ENCODE data around the gene SLC22A1. TPM values are rescaled to one million over a fixed set of nuclear protein-coding genes. Genes with fewer than 3 reads are reported as not detected.

The SLC22A1 gene
- total RNA-seq, 3 donors from 2014 or later (not counting 1 experiment from before 2014, with no cell fraction given), result 1.4 to 4.5 (median 3.0) TPM

- Histone ChIP-seq H3K27me3 (ENCODE audit: control insufficient read depth, insufficient read depth, low read length) (no peaks in the 10 kb centered on the region), H3K4me1 (ENCODE audit: control insufficient read depth, insufficient read depth, low read length) (peaks cover 24% of the 10 kb centered on the region), H3K27ac (ENCODE audit: low read length) (peak overlapping the region; percentile 22), H3K36me3 (ENCODE audit: control insufficient read depth, insufficient read depth, low read length) (peaks cover 80% of the 10 kb centered on the region), H3K9me3 (ENCODE audit: control insufficient read depth, insufficient read depth, low read length) (no peaks in the 10 kb centered on the region), H3K4me3 (ENCODE audit: low read length) (no peak overlapping the region)
- Mint-ChIP-seq H3K27ac (peak overlapping the region; percentile 51 to 82), H3K27me3 (ENCODE audit: low read depth in 2 of 2) (no peaks in the 10 kb centered on the region), H3K4me1 (peaks cover 22 to 27% of the 10 kb centered on the region in 2 donors), H3K9me3 (no peaks in the 10 kb centered on the region), H3K4me3 (peak overlapping the region; percentile 65), H3K36me3 (peaks cover 42% of the 10 kb centered on the region)
- WGBS (ENCODE audit: insufficient coverage), result 71% methylated on average over 5 of the region's 5 CpGs
- DNase-seq, result no peak
- intact Hi-C loops (cut with micrococcal nuclease), result loop anchor here (5.0 kb wide), 1 partner anchor 372 kb away; no protein-coding TSS in a partner anchor
- TF ChIP-seq CTCF (IDR thresholded peaks at IDR 0.05), result no peak
- ATAC-seq, result no peak
These were observed 36.4 kb upstream of the SLC22A1 start for GRCh38 chr6:160085226-160085625.

- peak overlapping the region; percentile 65 for H3K4me3 Mint-ChIP-seq
- peak overlapping the region; percentile 11 for H3K27ac ChIP-seq (ENCODE audit: low read length)
- TF ChIP-seq CTCF (IDR thresholded peaks at IDR 0.05), result no peak
- DNase-seq, result no peak
- H3K4me1 Mint-ChIP-seq, result peaks cover 22 to 27% of the 10 kb centered on the region in 2 donors
- H3K9me3 Mint-ChIP-seq, result no peaks in the 10 kb centered on the region
- WGBS (ENCODE audit: insufficient coverage), result 85% methylated on average over 10 of the region's 15 CpGs
- H3K9me3 ChIP-seq (ENCODE audit: control insufficient read depth, insufficient read depth, low read length), result no peaks in the 10 kb centered on the region
- peak; percentile 70 to 89 (median 81) for ATAC-seq
- H3K27me3 ChIP-seq (ENCODE audit: control insufficient read depth, insufficient read depth, low read length), result no peaks in the 10 kb centered on the region
- no peaks in the 10 kb centered on the region for H3K27me3 Mint-ChIP-seq (ENCODE audit: low read depth in 2 of 2)
- H3K27ac Mint-ChIP-seq, result peak overlapping the region; percentile 51 to 82
- H3K36me3 ChIP-seq (ENCODE audit: control insufficient read depth, insufficient read depth, low read length), result peaks cover 81% of the 10 kb centered on the region
- intact Hi-C loops (cut with micrococcal nuclease), result loop anchor here (5.0 kb wide), 1 partner anchor 371 kb away; no protein-coding TSS in a partner anchor
- H3K36me3 Mint-ChIP-seq, result peaks cover 39% of the 10 kb centered on the region
- no peak overlapping the region for H3K4me3 ChIP-seq (ENCODE audit: low read length)
- H3K4me1 ChIP-seq (ENCODE audit: control insufficient read depth, insufficient read depth, low read length), result peaks cover 24% of the 10 kb centered on the region
These were observed 35.7 kb upstream of the SLC22A1 start for GRCh38 chr6:160085713-160086505.

GRCh38 chr6:160086754-160087153 lies 34.9 kb upstream of the SLC22A1 start:
- Histone ChIP-seq H3K27ac (ENCODE audit: low read length) (no peak overlapping the region), H3K27me3 (ENCODE audit: control insufficient read depth, insufficient read depth, low read length) (no peaks in the 10 kb centered on the region), H3K4me3 (ENCODE audit: low read length) (no peak overlapping the region), H3K9me3 (ENCODE audit: control insufficient read depth, insufficient read depth, low read length) (no peaks in the 10 kb centered on the region), H3K4me1 (ENCODE audit: control insufficient read depth, insufficient read depth, low read length) (peaks cover 24% of the 10 kb centered on the region), H3K36me3 (ENCODE audit: control insufficient read depth, insufficient read depth, low read length) (peaks cover 81% of the 10 kb centered on the region)
- no peak for TF ChIP-seq CTCF (IDR thresholded peaks at IDR 0.05)
- 93% methylated on average over 8 of the region's 8 CpGs for WGBS (ENCODE audit: insufficient coverage)
- ATAC-seq (no peak), DNase-seq (no peak)
- Mint-ChIP-seq H3K4me3 (no peak overlapping the region), H3K36me3 (peaks cover 33% of the 10 kb centered on the region), H3K27me3 (ENCODE audit: low read depth in 2 of 2) (no peaks in the 10 kb centered on the region), H3K9me3 (no peaks in the 10 kb centered on the region), H3K4me1 (peaks cover 22 to 27% of the 10 kb centered on the region in 2 donors), H3K27ac (peak overlapping the region in 1 of 2 donors; percentile 82)
- intact Hi-C loops (cut with micrococcal nuclease), result loop anchor here (5.0 kb wide), 1 partner anchor 371 kb away; no protein-coding TSS in a partner anchor

Data from natural killer cell (primary cell).